ENCODE results near the gene REV1. TPM values are rescaled to one million over a fixed set of nuclear protein-coding genes. Genes with fewer than 3 reads are reported as not detected.
"Not testable (repeated sequence)": the region's sequence is repeated elsewhere in the genome, so short reads cannot be mapped to it uniquely, and the experiment has no call there.

Gene REV1
- total RNA-seq, 1 donor from 2014 or later: 34.0 TPM

DNA sequence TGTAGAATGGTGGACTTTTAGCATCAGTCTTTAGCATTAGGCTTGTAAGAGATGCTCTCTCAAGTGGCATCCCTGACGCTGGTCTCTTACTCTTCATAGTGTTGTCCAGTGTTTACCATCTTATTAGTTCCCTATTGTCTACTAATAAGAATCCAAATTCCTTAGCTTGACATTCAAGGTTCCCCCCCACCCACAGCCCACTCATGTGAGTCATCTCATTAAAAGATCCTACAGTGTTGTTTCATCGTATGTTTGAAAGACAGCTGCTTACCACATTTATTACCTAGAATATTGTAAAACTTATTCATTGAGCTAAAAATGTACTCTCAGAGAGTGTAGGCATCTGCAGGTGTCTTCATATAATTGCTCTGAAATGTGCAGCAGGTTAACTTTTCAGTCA lies 124.2 kb downstream of the REV1 start:
- no peak overlapping the region for H3K4me3 ChIP-seq (ENCODE audit: low read depth, low read length)
- no peak for DNase-seq (ENCODE audit: low read depth)
- TF ChIP-seq, protein P1, sequence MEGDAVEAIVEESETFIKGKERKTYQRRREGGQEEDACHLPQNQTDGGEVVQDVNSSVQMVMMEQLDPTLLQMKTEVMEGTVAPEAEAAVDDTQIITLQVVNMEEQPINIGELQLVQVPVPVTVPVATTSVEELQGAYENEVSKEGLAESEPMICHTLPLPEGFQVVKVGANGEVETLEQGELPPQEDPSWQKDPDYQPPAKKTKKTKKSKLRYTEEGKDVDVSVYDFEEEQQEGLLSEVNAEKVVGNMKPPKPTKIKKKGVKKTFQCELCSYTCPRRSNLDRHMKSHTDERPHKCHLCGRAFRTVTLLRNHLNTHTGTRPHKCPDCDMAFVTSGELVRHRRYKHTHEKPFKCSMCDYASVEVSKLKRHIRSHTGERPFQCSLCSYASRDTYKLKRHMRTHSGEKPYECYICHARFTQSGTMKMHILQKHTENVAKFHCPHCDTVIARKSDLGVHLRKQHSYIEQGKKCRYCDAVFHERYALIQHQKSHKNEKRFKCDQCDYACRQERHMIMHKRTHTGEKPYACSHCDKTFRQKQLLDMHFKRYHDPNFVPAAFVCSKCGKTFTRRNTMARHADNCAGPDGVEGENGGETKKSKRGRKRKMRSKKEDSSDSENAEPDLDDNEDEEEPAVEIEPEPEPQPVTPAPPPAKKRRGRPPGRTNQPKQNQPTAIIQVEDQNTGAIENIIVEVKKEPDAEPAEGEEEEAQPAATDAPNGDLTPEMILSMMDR (conservative IDR thresholded peaks at IDR 0.05; ENCODE audit: low read depth, low read length): no peak

DNA sequence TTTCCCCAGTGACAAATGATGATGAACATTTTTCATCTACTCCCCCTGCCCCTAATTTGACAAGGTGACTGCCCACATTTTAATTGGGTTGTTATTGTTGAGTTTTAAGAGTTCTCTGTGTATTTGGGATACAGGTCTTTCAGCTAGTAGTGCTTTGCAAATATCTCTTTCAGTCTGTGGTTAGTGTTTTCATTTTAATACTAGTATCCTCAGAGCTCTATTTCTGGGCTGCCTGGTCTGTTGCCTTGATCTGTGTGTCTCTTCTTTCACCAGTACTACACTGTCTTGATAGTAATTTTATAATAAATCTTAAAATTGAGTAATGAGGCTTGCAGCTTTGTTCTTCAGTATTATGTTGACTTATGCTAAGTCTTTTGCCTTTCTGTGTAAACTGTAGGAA lies 133.0 kb downstream of the REV1 start:
- DNase-seq (ENCODE audit: low read depth): no peak
- TF ChIP-seq, protein P1 (conservative IDR thresholded peaks at IDR 0.05; ENCODE audit: low read depth, low read length): no peak

DNA sequence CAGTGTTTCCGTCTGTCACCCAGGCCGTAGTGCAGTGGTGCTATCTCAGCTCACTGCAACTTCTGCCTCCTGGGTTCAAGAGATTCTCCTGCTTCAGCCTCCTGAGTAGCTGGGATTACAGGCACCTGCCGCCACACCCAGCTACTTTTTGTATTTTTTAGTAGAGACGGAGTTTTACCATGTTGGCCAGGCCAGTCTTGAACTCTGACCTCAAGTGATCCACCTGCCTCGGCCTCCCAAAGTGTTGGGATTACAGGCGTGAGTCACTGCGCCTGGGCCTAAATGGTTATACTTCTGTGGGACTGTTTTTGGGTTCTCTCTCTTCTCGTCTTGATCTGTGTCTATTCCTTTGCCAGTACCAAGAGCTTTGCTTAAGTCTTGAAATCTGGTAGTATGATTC lies 135.0 kb downstream of the REV1 start:
- not testable (repeated sequence) for H3K4me3 ChIP-seq (ENCODE audit: low read depth, low read length); DNase-seq (ENCODE audit: low read depth)

More for the DNA sequence above, 133.0 kb downstream of the REV1 start:
- H3K4me3 ChIP-seq (ENCODE audit: low read depth, low read length): no peak overlapping the region

DNA sequence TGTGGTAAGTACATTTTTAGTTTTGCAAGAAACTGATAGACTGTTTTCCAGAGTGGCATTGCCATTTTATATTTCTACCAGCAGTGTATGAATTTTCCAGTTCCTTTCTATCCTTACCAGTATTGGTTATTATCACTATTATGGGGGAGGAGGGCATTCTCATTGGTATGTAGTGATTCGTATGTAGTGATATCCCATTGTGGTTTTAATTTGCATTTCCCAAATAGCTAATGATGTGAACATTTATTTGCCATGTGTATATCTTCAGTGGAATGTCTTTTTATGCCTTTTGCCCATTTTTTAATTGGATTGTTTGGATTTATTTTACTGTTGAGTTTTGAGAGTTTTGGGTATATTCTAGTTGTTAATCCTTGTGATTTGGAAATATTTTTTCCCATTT lies 135.7 kb downstream of the REV1 start:
- H3K4me3 ChIP-seq (ENCODE audit: low read depth, low read length): no peak overlapping the region
- DNase-seq (ENCODE audit: low read depth): no peak
- TF ChIP-seq, protein P1 (conservative IDR thresholded peaks at IDR 0.05; ENCODE audit: low read depth, low read length): no peak

Other genes starting within 250 kb of the REV1 start
- gene LYG2, start 234.4 kb downstream of the REV1 start, total RNA-seq: not detected in 2 replicates
- gene LYG1, start 188.8 kb downstream of the REV1 start, total RNA-seq: 0.12 and 0.22 TPM in 2 replicates
- 53.6 and 73.6 TPM in 2 replicates for gene TXNDC9, start 153.7 kb downstream of the REV1 start, total RNA-seq
- 20.8 and 26.6 TPM in 2 replicates for gene EIF5B, start 152.6 kb downstream of the REV1 start, total RNA-seq

Measured in epithelial cell of proximal tubule (primary cell).